SIG-M5 treated with dmso at 0.1 percent for 504 hours (cell line): ENCODE data around the gene NCOA7.

Experiments
- DNase-seq: peaks from one replicate; lab custom pipeline; 2025; ENCODE audit not compliant: unreplicated experiment; lab: John Stamatoyannopoulos, UW

NCOA7 gene

GRCh38 chr6:125790358-125791150 is at the start of gene NCOA7:
TSS of gene NCOA7 (plus strand) at chr6:125790960. CDS start at chr6:125815355, 24,395 bp downstream.
- DNase-seq: peak; percentile 66

- DNase-seq: no peak
Measured at GRCh38 chr6:125741336-125741735, 49.4 kb upstream of the NCOA7 start.

GRCh38 chr6:125742024-125742423 is 48.7 kb upstream of the NCOA7 start:
- DNase-seq: no peak

GRCh38 chr6:125742464-125743120 is 48.2 kb upstream of the NCOA7 start:
- no peak for DNase-seq

GRCh38 chr6:125743604-125744003 is 47.2 kb upstream of the NCOA7 start:
- no peak for DNase-seq

GRCh38 chr6:125745281-125746018 is 45.3 kb upstream of the NCOA7 start:
- no peak for DNase-seq

- no peak for DNase-seq
Measured at GRCh38 chr6:125746019-125746414, 44.7 kb upstream of the NCOA7 start.

GRCh38 chr6:125746731-125747588 is 43.8 kb upstream of the NCOA7 start:
- peak; percentile 37 for DNase-seq

GRCh38 chr6:125747589-125748405 is 43.0 kb upstream of the NCOA7 start:
- peak; percentile 2 for DNase-seq

- DNase-seq: peak; percentile 19
Measured at GRCh38 chr6:125748406-125749172, 42.2 kb upstream of the NCOA7 start.

GRCh38 chr6:125749173-125749864 is 41.4 kb upstream of the NCOA7 start, which contains the start of gene HEY2:
TSS of gene HEY2 (plus strand) at chr6:125749632. CDS start at chr6:125749777, 145 bp downstream.
- peak; percentile 73 for DNase-seq

- no peak for DNase-seq
Measured at GRCh38 chr6:125749865-125750691, 40.7 kb upstream of the NCOA7 start.

GRCh38 chr6:125750692-125751333 is 39.9 kb upstream of the NCOA7 start:
- no peak for DNase-seq

- no peak for DNase-seq
Measured at GRCh38 chr6:125751334-125751916, 39.3 kb upstream of the NCOA7 start.

- DNase-seq: no peak
Measured at GRCh38 chr6:125752773-125753172, 38.0 kb upstream of the NCOA7 start.

- peak; percentile 5 for DNase-seq
Measured at GRCh38 chr6:125753218-125753936, 37.4 kb upstream of the NCOA7 start.
